GM23338 (cell line): ENCODE measurements around the gene TTLL5. TPM values are rescaled to one million over a fixed set of nuclear protein-coding genes. Genes with fewer than 3 reads are reported as not detected.

Experiments used
- ATAC-seq: fragments of 200-7000 bp; cut with Tn5 transposase; 3 replicates; pipeline ENCODE4 v1.9.1; 2020
- DNase-seq: peaks from one replicate; pipeline ENCODE4 v3.0.0-alpha.2; 2015; ENCODE audit warnings: low spot score
- H2AFZ ChIP-seq: fragments of 200-600 bp; sonication (generic); 2 replicates; pipeline ENCODE4 v1.8.0; 2016; ENCODE audit warnings: antibody characterized with exemption, mild to moderate bottlenecking, moderate library complexity
- H3F3A ChIP-seq: fragments of 200-600 bp; sonication (generic); replicated peaks from 2 replicates; pipeline ENCODE4 v1.8.0; 2017; ENCODE audit warnings: antibody characterized with exemption, mixed run types, low read depth
- H3K27ac ChIP-seq: fragments of 200-600 bp; sonication (generic); 2 replicates; pipeline ENCODE4 v1.6.1; 2016; ENCODE audit warnings: low read depth
- H3K27me3 ChIP-seq: fragments of 200-600 bp; sonication (generic); 2 replicates; pipeline ENCODE4 v1.8.0; 2016; ENCODE audit warnings: mild to moderate bottlenecking, mixed run types, moderate library complexity; ENCODE audit not compliant: insufficient read depth
- H3K36me3 ChIP-seq: fragments of 200-600 bp; sonication (generic); 2 replicates; pipeline ENCODE4 v1.8.0; 2016; ENCODE audit warnings: mild to moderate bottlenecking; ENCODE audit not compliant: insufficient read depth
- H3K4me1 ChIP-seq: fragments of 200-600 bp; sonication (generic); 2 replicates; pipeline ENCODE4 v1.8.0; 2016; ENCODE audit warnings: mild to moderate bottlenecking, moderate library complexity; ENCODE audit not compliant: insufficient read depth
- H3K4me2 ChIP-seq: fragments of 200-600 bp; sonication (generic); 2 replicates; pipeline ENCODE4 v1.7.1; 2017; ENCODE audit warnings: mixed run types
- H3K4me3 ChIP-seq: fragments of 200-600 bp; sonication (generic); 2 replicates; pipeline ENCODE4 v1.6.1; 2016; ENCODE audit warnings: mixed run types
- H3K79me2 ChIP-seq: fragments of 200-600 bp; sonication (generic); replicated peaks from 2 replicates; pipeline ENCODE4 v1.8.0; 2017; ENCODE audit warnings: mild to moderate bottlenecking; ENCODE audit not compliant: insufficient read depth
- H3K9me2 ChIP-seq: fragments of 200-600 bp; sonication (generic); 2 replicates; pipeline ENCODE4 v1.8.0; 2017; ENCODE audit not compliant: insufficient read depth
- H4K20me1 ChIP-seq: fragments of 200-600 bp; sonication (generic); replicated peaks from 2 replicates; pipeline ENCODE4 v1.8.0; 2017; ENCODE audit warnings: mild to moderate bottlenecking; ENCODE audit not compliant: insufficient read depth
- H3K27ac Mint-ChIP-seq: 2 replicates; pipeline ENCODE4 v1.8.0; 2020; ENCODE audit warnings: inconsistent platforms, mild to moderate bottlenecking, moderate library complexity, mixed read lengths
- H3K27me3 Mint-ChIP-seq: 3 replicates; pipeline ENCODE4 v1.8.0; 2022; ENCODE audit warnings: low read depth, mild to moderate bottlenecking, moderate library complexity, mixed read lengths, inconsistent platforms; ENCODE audit not compliant: insufficient read depth, poor library complexity
- H3K36me3 Mint-ChIP-seq: 3 replicates; pipeline ENCODE4 v1.8.0; 2021; ENCODE audit warnings: low read depth, mild to moderate bottlenecking, inconsistent platforms, moderate library complexity, mixed read lengths
- H3K4me1 Mint-ChIP-seq: 3 replicates; pipeline ENCODE4 v1.8.0; 2020; ENCODE audit warnings: mild to moderate bottlenecking, inconsistent platforms, mixed read lengths
- H3K4me3 Mint-ChIP-seq: 3 replicates; pipeline ENCODE4 v1.8.0; 2021; ENCODE audit warnings: moderate library complexity, mild to moderate bottlenecking, inconsistent platforms, mixed read lengths
- H3K9me3 Mint-ChIP-seq: 3 replicates; pipeline ENCODE4 v1.8.0; 2020; ENCODE audit warnings: moderate library complexity, mild to moderate bottlenecking, inconsistent platforms, mixed read lengths
- EZH2 ChIP-seq: fragments of 200-600 bp; sonication (generic); IDR thresholded peaks from one replicate; pipeline ENCODE4 v1.8.0; 2017; ENCODE audit warnings: antibody characterized with exemption, mild to moderate bottlenecking, low read depth; ENCODE audit not compliant: unreplicated experiment
- EZH2phosphoT487 ChIP-seq: fragments of 200-600 bp; sonication (generic); IDR thresholded peaks from one replicate; pipeline ENCODE4 v1.8.1; 2018; ENCODE audit warnings: antibody characterized with exemption; ENCODE audit not compliant: unreplicated experiment
- ZNF114 ChIP-seq: fragments of 250-450 bp; sonication (Bioruptor Pico); IDR thresholded peaks from 2 replicates; pipeline ENCODE4 v1.5.0; 2020; ENCODE audit warnings: mild to moderate bottlenecking, moderate library complexity
- polyA plus RNA-seq: library from polyadenylated mRNA; unstranded; fragments of >200 nt; fragmentation: Nextera tagmentation; extraction: Ambion mirVana; gene quantifications from 2 replicates; pipeline ENCODE4 v1.2.1, GENCODE V29; 2016
- total RNA-seq: library from RNA; depleted of rRNA; stranded (reverse); fragments of >200 nt; shearing (Covaris generic); gene quantifications from 2 replicates; pipeline ENCODE4 v1.2.3, GENCODE V29; 2014
- TF ChIP-seq, protein P1 (sequence below): fragments of 250-450 bp; sonication (Bioruptor Pico); IDR thresholded peaks from 2 replicates; pipeline ENCODE4 v1.5.0; 2020; ENCODE audit warnings: mild to moderate bottlenecking, moderate library complexity
- TF ChIP-seq, protein P2 (sequence below): IDR thresholded peaks from 2 replicates; pipeline ENCODE4 v1.6.1; 2016; ENCODE audit warnings: antibody characterized with exemption

Gene TTLL5
- total and polyA plus RNA-seq, 2 experiments from 2014 or later: 33.5 to 35.4 TPM

- TF ChIP-seq, protein P1, sequence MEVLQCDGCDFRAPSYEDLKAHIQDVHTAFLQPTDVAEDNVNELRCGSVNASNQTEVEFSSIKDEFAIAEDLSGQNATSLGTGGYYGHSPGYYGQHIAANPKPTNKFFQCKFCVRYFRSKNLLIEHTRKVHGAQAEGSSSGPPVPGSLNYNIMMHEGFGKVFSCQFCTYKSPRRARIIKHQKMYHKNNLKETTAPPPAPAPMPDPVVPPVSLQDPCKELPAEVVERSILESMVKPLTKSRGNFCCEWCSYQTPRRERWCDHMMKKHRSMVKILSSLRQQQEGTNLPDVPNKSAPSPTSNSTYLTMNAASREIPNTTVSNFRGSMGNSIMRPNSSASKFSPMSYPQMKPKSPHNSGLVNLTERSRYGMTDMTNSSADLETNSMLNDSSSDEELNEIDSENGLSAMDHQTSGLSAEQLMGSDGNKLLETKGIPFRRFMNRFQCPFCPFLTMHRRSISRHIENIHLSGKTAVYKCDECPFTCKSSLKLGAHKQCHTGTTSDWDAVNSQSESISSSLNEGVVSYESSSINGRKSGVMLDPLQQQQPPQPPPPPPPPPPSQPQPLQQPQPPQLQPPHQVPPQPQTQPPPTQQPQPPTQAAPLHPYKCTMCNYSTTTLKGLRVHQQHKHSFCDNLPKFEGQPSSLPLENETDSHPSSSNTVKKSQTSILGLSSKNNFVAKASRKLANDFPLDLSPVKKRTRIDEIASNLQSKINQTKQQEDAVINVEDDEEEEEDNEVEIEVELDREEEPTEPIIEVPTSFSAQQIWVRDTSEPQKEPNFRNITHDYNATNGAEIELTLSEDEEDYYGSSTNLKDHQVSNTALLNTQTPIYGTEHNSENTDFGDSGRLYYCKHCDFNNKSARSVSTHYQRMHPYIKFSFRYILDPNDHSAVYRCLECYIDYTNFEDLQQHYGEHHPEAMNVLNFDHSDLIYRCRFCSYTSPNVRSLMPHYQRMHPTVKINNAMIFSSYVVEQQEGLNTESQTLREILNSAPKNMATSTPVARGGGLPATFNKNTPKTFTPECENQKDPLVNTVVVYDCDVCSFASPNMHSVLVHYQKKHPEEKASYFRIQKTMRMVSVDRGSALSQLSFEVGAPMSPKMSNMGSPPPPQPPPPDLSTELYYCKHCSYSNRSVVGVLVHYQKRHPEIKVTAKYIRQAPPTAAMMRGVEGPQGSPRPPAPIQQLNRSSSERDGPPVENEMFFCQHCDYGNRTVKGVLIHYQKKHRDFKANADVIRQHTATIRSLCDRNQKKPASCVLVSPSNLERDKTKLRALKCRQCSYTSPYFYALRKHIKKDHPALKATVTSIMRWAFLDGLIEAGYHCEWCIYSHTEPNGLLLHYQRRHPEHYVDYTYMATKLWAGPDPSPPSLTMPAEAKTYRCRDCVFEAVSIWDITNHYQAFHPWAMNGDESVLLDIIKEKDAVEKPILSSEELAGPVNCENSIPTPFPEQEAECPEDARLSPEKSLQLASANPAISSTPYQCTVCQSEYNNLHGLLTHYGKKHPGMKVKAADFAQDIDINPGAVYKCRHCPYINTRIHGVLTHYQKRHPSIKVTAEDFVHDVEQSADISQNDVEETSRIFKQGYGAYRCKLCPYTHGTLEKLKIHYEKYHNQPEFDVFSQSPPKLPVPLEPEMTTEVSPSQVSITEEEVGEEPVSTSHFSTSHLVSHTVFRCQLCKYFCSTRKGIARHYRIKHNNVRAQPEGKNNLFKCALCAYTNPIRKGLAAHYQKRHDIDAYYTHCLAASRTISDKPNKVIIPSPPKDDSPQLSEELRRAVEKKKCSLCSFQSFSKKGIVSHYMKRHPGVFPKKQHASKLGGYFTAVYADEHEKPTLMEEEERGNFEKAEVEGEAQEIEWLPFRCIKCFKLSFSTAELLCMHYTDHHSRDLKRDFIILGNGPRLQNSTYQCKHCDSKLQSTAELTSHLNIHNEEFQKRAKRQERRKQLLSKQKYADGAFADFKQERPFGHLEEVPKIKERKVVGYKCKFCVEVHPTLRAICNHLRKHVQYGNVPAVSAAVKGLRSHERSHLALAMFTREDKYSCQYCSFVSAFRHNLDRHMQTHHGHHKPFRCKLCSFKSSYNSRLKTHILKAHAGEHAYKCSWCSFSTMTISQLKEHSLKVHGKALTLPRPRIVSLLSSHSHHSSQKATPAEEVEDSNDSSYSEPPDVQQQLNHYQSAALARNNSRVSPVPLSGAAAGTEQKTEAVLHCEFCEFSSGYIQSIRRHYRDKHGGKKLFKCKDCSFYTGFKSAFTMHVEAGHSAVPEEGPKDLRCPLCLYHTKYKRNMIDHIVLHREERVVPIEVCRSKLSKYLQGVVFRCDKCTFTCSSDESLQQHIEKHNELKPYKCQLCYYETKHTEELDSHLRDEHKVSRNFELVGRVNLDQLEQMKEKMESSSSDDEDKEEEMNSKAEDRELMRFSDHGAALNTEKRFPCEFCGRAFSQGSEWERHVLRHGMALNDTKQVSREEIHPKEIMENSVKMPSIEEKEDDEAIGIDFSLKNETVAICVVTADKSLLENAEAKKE (CRISPR knock-in tag): no peak
- TF ChIP-seq, protein P2, sequence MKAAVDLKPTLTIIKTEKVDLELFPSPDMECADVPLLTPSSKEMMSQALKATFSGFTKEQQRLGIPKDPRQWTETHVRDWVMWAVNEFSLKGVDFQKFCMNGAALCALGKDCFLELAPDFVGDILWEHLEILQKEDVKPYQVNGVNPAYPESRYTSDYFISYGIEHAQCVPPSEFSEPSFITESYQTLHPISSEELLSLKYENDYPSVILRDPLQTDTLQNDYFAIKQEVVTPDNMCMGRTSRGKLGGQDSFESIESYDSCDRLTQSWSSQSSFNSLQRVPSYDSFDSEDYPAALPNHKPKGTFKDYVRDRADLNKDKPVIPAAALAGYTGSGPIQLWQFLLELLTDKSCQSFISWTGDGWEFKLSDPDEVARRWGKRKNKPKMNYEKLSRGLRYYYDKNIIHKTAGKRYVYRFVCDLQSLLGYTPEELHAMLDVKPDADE: no peak
- no peak for TF ChIP-seq EZH2
Measured at GRCh38 chr14:75983019-75983358, 321.9 kb downstream of the TTLL5 start (continued).

GRCh38 chr14:75984674-75985073, 323.6 kb downstream of the TTLL5 start:
- Histone ChIP-seq H3K9me2 (no peaks in the 10 kb centered on the region), H3K4me1 (peaks cover 14% of the 10 kb centered on the region), H3K27ac (no peak overlapping the region), H2AFZ (no peak overlapping the region), H3K79me2 (peaks cover 11% of the 10 kb centered on the region; the same call in 1 of the 2 replicates), H3K27me3 (peaks cover 38% of the 10 kb centered on the region), H3K36me3 (no peaks in the 10 kb centered on the region), H4K20me1 (no peaks in the 10 kb centered on the region; the same call in none of the 2 replicates), H3K4me3 (no peak overlapping the region), H3F3A (0 out of 2 replicates have a peak, but pooled peaks cover 2% of the 10 kb centered on the region), H3K4me2 (no peak overlapping the region)
- ATAC-seq (no peak), DNase-seq (no peak)
- Mint-ChIP-seq H3K27ac (no peak overlapping the region), H3K4me3 (peak overlapping the region; percentile 95; the same call in 2 of the 3 replicates), H3K9me3 (no peaks in the 10 kb centered on the region; the same call in 2 of the 3 replicates), H3K27me3 (peaks cover 22% of the 10 kb centered on the region), H3K4me1 (peaks cover 21% of the 10 kb centered on the region), H3K36me3 (no peaks in the 10 kb centered on the region)
- no peak for TF ChIP-seq EZH2phosphoT487
- no peak for TF ChIP-seq ZNF114 (CRISPR knock-in tag)
